Measurements from ENCODE around the gene GPR153.
"Not testable (repeated sequence)": the region's sequence is repeated elsewhere in the genome, so short reads cannot be mapped to it uniquely, and the experiment has no call there.

GPR153 gene

DNA sequence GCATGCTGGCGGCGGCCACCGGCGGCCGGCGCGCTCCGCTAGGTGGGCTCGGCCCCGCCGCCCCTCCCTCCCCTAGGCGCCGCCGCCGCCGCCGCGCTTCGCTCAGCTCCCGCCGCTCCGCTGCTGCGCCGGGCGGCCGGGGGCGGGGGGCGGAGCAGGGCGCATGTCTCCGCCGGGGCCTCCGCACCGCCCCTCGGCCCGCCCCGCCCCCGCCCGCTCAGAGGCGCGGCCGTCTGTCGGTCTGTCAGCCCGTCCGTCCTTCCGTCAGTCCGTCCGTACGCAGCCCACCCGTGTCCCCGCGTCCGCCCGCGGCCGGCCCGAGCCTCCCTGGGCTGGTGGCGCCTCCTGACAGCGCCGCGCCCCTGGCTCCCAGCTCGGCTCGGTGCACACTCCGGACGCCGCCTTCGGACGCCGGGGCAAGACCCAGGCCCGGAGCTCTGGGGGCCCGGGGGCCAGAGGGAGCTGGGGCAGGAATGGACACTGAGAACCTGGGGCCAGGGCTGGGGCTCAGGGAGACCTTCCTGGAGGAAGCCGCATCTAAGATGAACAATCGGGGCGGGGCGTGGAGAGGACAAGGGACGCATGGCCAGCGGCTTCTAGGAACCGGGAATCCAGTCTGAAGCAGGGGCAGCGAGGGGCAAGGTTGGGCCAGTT is at the start of gene GPR153:
TSS of gene GPR153 (minus strand) at position 138 of the 654 bp plus-strand sequence. CDS start 6,193 bp downstream, outside the sequence.
- H3K27ac Mint-ChIP-seq: no peak within 1 kb of the TSS
- H3K4me1 Mint-ChIP-seq (ENCODE audit: low read depth): peaks cover 4% of the 10 kb centered on the region
- no peaks in the 10 kb centered on the region for H3K9me3 Mint-ChIP-seq (ENCODE audit: low read depth)
- H3K4me3 Mint-ChIP-seq: peak within 1 kb of the TSS; percentile 70
- H3K36me3 Mint-ChIP-seq: no peaks in the 10 kb centered on the region
- no peaks in the 10 kb centered on the region for H3K27me3 Mint-ChIP-seq

DNA sequence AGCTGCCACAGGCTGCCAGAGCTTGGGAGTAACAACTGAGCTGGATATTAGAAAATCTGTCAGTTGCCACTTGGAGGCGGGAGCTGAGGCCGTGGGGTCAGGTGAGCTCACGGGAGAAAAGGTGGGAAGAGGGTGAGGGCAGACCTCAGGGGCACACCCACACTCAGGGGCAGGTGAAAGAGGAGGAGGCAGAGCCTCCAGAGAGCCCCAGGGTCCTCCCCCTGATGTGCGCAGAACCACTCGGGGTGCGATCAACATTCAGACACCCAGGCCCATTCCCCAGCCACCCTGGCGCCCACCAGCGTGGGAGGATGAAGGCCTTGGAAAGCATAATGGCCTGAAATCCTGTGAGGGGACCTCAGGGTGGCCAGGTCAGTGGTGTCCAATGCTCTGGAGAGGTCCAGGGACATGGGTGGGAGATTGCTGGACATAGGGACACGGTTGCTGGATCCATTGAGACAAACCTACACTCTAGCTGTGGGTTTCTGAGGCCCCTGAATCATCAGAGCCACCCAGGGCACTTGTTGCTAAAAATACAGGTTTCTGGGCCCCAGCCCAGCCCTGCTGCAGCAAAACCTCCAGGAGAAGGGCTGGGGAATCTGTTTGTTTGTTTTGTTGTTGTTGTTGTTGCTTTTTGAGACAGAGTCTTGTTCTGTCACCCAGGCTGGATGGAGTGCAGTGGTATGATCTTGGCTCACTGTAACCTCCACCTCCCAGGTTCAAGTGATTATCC is 49.4 kb upstream of the GPR153 start:
- no peaks in the 10 kb centered on the region for H3K9me3 Mint-ChIP-seq (ENCODE audit: low read depth)
- H3K4me1 Mint-ChIP-seq (ENCODE audit: low read depth): no peaks in the 10 kb centered on the region
- H3K27me3 Mint-ChIP-seq: no peaks in the 10 kb centered on the region
- no peak overlapping the region for H3K4me3 Mint-ChIP-seq
- no peaks in the 10 kb centered on the region for H3K36me3 Mint-ChIP-seq
- no peak overlapping the region for H3K27ac Mint-ChIP-seq

DNA sequence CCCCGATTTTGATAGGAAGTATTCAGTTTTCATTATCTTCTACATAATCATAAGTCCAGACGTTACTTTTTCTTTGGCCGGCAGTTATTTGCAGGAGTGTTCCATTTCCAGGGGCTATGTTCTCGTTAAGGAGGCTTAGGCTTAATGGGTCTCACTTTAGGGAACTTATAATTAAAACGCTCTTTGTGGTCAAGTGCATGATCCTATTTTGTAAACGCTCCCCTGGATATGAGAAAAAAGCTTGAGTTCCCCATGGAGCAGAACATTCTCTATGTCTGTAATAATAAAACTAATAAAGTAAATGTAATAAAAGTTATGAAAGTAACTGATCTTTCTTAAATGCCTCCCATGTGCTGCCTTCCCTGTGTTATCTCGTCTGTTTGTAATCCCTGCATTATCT is 48.7 kb upstream of the GPR153 start:
- H3K27me3 Mint-ChIP-seq: no peaks in the 10 kb centered on the region
- no peaks in the 10 kb centered on the region for H3K36me3 Mint-ChIP-seq
- no peak overlapping the region for H3K4me3 Mint-ChIP-seq
- no peak overlapping the region for H3K27ac Mint-ChIP-seq
- H3K4me1 Mint-ChIP-seq (ENCODE audit: low read depth): no peaks in the 10 kb centered on the region
- H3K9me3 Mint-ChIP-seq (ENCODE audit: low read depth): no peaks in the 10 kb centered on the region

DNA sequence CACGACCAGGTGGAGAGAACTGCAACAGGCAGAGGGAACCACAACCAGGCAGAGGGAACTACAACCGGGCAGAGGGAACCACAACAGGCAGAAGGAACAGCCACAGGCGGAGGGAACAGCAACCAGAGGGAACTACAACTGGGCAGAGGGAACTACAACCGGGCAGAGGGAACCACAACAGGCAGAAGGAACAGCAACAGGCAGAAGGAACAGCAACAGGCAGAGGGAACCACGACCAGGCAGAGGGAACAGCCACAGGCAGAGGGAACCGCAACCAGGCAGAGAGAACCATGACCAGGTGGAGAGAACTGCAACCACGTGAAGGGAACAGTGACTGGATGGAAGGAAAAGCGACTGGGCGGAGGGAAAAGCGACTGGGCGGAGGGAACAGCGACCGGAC is 47.6 kb upstream of the GPR153 start:
- no peaks in the 10 kb centered on the region for H3K4me1 Mint-ChIP-seq (ENCODE audit: low read depth)
- H3K4me3 Mint-ChIP-seq: no peak overlapping the region
- no peak overlapping the region for H3K27ac Mint-ChIP-seq
- no peaks in the 10 kb centered on the region for H3K36me3 Mint-ChIP-seq
- no peaks in the 10 kb centered on the region for H3K9me3 Mint-ChIP-seq (ENCODE audit: low read depth)
- H3K27me3 Mint-ChIP-seq: no peaks in the 10 kb centered on the region

DNA sequence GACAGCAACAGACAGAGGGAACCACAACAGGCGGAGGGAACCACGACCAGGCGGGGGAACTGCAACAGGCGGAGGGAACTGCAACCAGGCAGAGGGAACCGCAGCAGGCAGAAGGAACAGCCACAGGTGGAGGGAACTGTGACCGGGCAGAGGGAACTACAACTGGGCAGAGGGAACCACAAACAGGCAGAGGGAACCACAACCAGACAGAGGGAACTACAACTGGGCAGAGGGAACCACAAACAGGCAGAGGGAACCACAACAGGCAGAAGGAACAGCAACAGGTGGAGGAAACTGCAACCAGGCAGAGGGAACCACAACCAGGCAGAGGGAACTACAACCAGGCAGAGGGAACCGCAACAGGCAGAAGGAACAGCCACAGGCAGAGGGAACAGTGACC is 46.8 kb upstream of the GPR153 start:
- not testable (repeated sequence) for H3K27ac Mint-ChIP-seq; H3K4me3 Mint-ChIP-seq; H3K36me3 Mint-ChIP-seq; H3K27me3 Mint-ChIP-seq; H3K4me1 Mint-ChIP-seq (ENCODE audit: low read depth); H3K9me3 Mint-ChIP-seq (ENCODE audit: low read depth)

DNA sequence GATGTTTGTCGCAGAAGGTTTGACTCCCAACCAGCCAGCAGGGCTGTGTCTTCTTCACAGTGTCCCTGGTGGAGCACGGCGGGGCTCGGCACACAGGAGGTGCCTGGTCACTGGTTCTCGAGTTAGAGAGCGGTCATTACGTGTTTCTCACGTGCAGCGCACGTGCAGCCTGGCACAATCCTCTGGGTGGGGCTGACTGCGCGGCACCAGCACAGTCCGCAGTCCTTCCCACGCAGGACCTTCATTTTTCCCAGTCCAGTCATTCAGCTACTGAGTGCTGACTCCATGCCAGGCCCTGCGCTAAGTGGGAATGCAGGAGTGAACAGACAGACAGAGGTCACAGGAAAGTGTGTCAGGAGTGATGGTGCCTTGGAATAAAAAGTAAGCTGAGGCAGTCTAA is 46.2 kb upstream of the GPR153 start:
- no peaks in the 10 kb centered on the region for H3K9me3 Mint-ChIP-seq (ENCODE audit: low read depth)
- no peak overlapping the region for H3K27ac Mint-ChIP-seq
- no peaks in the 10 kb centered on the region for H3K27me3 Mint-ChIP-seq
- H3K4me3 Mint-ChIP-seq: no peak overlapping the region
- H3K4me1 Mint-ChIP-seq (ENCODE audit: low read depth): no peaks in the 10 kb centered on the region
- H3K36me3 Mint-ChIP-seq: no peaks in the 10 kb centered on the region

DNA sequence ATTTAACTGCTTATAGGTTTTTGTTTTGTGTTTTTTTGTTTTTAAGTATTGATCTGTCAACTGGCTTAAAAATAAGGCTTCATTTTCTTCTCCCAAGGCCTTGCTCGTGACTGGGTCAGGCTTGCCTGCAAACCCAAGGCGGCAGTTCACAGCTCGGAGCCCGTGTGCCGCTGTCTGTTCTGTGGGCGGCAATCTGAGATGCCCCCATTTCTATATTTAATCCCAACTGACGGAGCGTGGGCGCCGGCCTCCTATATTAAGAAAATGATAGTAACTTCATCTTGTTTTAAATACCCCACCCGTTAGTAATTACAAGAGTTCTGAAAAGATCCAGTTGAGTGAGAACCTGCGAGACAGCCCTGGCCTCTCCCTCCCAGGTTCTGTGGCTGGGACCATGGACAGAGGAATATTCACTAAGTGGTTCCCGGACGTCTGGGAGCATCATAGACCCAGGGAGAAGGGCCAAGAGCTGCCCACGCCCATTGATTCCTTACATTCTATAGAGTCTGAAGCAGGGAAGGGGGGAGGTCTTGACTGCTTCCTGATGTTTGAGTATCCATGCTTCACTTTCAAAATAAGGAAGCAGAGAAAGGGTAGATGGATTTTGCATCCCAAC is 42.6 kb upstream of the GPR153 start:
- H3K4me1 Mint-ChIP-seq (ENCODE audit: low read depth): no peaks in the 10 kb centered on the region
- no peaks in the 10 kb centered on the region for H3K36me3 Mint-ChIP-seq
- H3K9me3 Mint-ChIP-seq (ENCODE audit: low read depth): no peaks in the 10 kb centered on the region
- no peak overlapping the region for H3K4me3 Mint-ChIP-seq
- no peak overlapping the region for H3K27ac Mint-ChIP-seq
- no peaks in the 10 kb centered on the region for H3K27me3 Mint-ChIP-seq

DNA sequence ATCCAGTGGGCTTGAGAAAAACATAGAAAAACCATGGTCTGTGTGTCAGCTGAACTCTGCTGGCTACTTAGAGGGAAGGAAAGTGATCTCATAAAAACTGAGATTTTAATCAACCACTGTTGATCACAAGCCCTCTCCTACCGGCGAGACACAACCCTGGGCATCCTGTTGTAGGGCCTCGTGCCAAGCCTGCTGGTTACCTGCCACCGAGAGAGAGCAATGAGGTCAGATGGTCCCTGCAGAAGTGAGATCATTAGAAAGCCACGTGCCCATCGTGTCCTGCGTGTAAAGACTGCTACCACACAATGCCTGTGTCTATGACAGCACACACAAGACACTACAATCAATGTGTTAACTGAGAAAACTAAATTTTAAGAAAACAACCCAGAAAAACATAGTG is 41.7 kb upstream of the GPR153 start:
- Mint-ChIP-seq H3K27ac (no peak overlapping the region), H3K4me1 (ENCODE audit: low read depth) (no peaks in the 10 kb centered on the region), H3K27me3 (no peaks in the 10 kb centered on the region), H3K9me3 (ENCODE audit: low read depth) (no peaks in the 10 kb centered on the region), H3K4me3 (no peak overlapping the region), H3K36me3 (peaks cover under 1% of the 10 kb centered on the region)

DNA sequence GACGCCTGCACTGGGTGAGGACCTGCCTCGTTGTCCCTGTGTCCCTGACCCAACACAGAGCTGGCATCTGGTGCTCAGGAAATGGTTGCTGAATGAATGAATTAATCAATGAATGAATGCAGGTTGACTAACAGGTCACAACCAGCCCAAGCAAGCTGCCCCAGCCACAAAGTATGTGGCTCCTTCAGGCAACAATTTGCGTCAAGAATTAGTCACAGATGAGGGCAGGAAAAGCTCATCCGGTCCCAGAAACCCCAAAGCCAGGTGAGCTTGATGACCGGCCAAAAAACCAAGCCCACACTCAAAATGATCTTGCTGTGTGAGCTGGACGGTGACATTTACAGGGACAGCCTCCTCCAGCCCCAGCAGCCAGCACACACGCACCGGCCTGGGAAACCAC is 40.6 kb upstream of the GPR153 start:
- no peaks in the 10 kb centered on the region for H3K27me3 Mint-ChIP-seq
- no peak overlapping the region for H3K4me3 Mint-ChIP-seq
- H3K9me3 Mint-ChIP-seq (ENCODE audit: low read depth): no peaks in the 10 kb centered on the region
- H3K27ac Mint-ChIP-seq: no peak overlapping the region
- H3K4me1 Mint-ChIP-seq (ENCODE audit: low read depth): no peaks in the 10 kb centered on the region
- peaks cover 2% of the 10 kb centered on the region for H3K36me3 Mint-ChIP-seq

DNA sequence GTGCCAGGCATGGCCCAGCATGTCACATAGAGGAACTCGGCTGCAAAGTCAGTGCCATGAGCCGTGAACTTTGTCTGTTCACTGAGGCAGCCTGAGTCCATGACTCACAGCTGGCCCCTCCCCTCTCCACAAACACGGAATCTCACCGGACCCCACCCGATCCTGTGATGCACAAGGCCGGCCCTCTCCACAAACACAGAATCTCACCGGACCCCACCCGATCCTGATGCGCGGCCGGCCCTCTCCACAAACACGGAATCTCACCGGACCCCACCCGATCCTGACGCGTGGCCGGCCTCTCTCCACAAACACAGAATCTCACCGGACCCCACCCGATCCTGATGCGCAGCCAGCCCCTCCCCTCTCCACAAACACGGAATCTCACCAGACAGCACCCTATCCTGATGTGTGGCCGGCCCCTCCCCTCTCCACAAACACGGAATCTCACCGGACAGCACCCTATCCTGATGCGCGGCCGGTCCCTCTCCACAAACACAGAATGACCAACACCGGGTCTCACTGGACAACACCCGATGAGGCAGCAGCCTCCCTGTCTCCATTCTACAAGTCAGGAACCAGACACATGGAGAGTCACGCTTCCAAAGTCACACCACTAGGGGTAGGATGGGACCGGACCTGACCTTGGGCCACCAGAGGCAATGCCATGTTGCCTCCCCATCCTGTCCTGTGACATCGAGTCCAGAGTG is 39.6 kb upstream of the GPR153 start:
- H3K36me3 Mint-ChIP-seq: peaks cover 2% of the 10 kb centered on the region
- no peaks in the 10 kb centered on the region for H3K27me3 Mint-ChIP-seq
- no peaks in the 10 kb centered on the region for H3K9me3 Mint-ChIP-seq (ENCODE audit: low read depth)
- H3K27ac Mint-ChIP-seq: no peak overlapping the region
- H3K4me1 Mint-ChIP-seq (ENCODE audit: low read depth): no peaks in the 10 kb centered on the region
- H3K4me3 Mint-ChIP-seq: no peak overlapping the region

DNA sequence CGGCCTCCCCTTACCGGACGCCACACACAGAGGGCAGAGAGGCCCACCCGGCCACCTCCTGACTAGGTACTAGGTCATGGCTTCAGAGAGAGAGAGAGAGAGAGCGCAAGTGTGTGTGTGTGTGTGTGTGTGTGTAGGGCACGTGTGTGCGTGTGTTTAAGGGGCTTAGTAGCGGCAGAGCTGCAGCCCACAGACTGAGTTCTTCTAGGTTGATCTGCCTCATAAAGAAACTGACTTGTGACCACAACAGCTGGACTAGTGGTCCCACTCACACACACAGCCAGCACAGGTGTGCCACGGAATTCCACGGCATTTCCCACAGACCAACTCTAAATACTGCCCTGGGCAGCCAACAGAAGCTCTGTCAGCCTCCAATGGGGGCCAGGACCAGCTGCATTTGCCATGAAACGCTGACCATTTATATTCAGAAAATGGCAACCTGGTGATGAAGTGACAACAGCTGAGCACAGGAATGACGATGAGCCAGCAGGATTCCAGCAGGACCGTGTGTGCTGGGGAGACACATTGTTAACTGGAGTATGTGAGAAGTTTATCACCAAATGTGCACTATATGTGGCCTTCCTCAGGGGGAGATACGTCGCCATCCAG is 38.8 kb upstream of the GPR153 start:
- H3K36me3 Mint-ChIP-seq: peaks cover 4% of the 10 kb centered on the region
- H3K4me3 Mint-ChIP-seq: no peak overlapping the region
- no peaks in the 10 kb centered on the region for H3K27me3 Mint-ChIP-seq
- no peaks in the 10 kb centered on the region for H3K9me3 Mint-ChIP-seq (ENCODE audit: low read depth)
- H3K27ac Mint-ChIP-seq: no peak overlapping the region
- H3K4me1 Mint-ChIP-seq (ENCODE audit: low read depth): no peaks in the 10 kb centered on the region

DNA sequence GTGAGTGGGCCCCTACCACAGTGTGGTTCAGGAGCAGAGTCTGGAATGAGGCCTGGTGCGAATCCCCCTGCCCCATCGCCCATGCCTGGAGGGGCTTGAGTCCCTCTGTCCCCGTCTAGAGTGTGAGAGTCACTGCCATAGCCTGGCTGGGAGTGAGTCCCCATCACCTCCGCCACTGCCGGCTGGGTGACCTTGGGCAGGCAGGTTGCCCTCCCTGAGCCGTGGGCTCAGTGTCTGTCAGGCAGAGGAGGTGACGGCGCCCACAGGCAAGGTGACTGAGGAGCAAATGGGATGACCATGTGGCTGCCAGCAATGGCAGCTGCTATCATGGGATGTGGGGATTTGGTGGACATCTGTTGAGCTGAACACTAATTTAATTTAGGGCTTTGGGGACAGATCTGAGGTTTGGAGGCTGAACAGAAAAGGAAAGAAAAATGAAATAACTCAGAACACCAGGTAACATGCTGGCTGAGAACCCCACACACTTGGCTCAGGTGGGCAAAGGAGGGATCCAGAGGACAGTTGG is 38.1 kb upstream of the GPR153 start:
- no peak overlapping the region for H3K4me3 Mint-ChIP-seq
- peaks cover 8% of the 10 kb centered on the region for H3K36me3 Mint-ChIP-seq
- no peaks in the 10 kb centered on the region for H3K27me3 Mint-ChIP-seq
- H3K9me3 Mint-ChIP-seq (ENCODE audit: low read depth): no peaks in the 10 kb centered on the region
- H3K27ac Mint-ChIP-seq: no peak overlapping the region
- H3K4me1 Mint-ChIP-seq (ENCODE audit: low read depth): no peaks in the 10 kb centered on the region

DNA sequence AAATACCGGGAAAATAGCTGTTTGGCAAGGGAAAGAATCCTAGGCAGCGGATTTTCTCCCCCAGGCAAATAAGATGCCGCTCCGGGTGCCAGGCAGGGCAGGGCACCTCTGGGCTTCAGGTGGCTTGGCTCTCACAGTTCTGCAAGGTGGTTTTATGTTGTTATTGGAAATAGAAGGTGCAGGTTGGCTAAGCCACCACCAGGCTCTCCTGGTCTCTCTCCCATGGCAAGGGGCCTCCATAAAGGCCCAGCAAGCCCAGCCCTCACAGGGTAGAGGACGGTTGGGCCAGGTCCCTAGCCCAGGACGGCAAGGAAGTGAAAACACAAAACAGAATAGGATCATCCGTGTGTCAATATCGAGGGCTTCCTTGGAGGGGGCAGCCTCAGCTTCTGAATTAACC is 37.6 kb upstream of the GPR153 start:
- Mint-ChIP-seq H3K27me3 (no peaks in the 10 kb centered on the region), H3K36me3 (peaks cover 9% of the 10 kb centered on the region), H3K4me1 (ENCODE audit: low read depth) (no peaks in the 10 kb centered on the region), H3K27ac (no peak overlapping the region), H3K4me3 (no peak overlapping the region), H3K9me3 (ENCODE audit: low read depth) (no peaks in the 10 kb centered on the region)

DNA sequence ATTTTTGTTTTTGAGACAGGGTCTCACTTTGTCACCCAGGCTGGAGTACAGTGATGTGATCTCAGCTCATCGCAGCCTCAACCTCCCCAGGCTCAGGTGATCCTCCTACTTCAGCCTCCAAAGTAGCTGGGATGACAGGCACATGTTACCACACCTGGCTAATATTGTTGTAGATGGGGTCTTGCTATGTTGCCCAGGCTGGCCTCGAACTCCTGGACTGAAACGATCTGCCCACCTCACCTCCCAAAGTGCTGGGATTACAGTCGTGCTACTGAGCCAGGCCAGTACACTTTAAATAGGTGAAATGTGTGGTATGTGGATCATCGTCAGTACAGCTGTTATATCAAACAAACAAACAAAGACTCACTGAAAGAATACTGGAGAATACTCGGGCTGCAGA is 35.0 kb upstream of the GPR153 start:
- Mint-ChIP-seq H3K4me3 (no peak overlapping the region), H3K36me3 (peaks cover 9% of the 10 kb centered on the region), H3K27me3 (no peaks in the 10 kb centered on the region), H3K9me3 (ENCODE audit: low read depth) (no peaks in the 10 kb centered on the region), H3K27ac (no peak overlapping the region), H3K4me1 (ENCODE audit: low read depth) (no peaks in the 10 kb centered on the region)
